NCI-H2227 (cell line): ENCODE data around the gene FBN1.

Experiments
- DNase-seq: peaks from one replicate; lab custom pipeline; 2025; ENCODE audit not compliant: unreplicated experiment; lab: John Stamatoyannopoulos, UW

The FBN1 gene

GRCh38 chr15:48645558-48646330 lies at the start of gene FBN1:
FBN1 (minus strand) TSS chr15:48645709; CDS start chr15:48644769, 940 bp downstream.
- peak; percentile 70 for DNase-seq

- no peak for DNase-seq
These were observed 48.0 kb upstream of the FBN1 start for GRCh38 chr15:48693484-48693883.

GRCh38 chr15:48688493-48688892 lies 43.0 kb upstream of the FBN1 start:
- no peak for DNase-seq

GRCh38 chr15:48683991-48684765 lies 38.7 kb upstream of the FBN1 start:
- no peak for DNase-seq

GRCh38 chr15:48682942-48683651 lies 37.6 kb upstream of the FBN1 start:
- no peak for DNase-seq

- DNase-seq, result no peak
These were observed 35.8 kb upstream of the FBN1 start for GRCh38 chr15:48681353-48681752.

- DNase-seq, result no peak
These were observed 35.3 kb upstream of the FBN1 start for GRCh38 chr15:48680841-48681240.

GRCh38 chr15:48679952-48680351 lies 34.4 kb upstream of the FBN1 start:
- no peak for DNase-seq

- DNase-seq, result no peak
These were observed 33.3 kb upstream of the FBN1 start for GRCh38 chr15:48678851-48679250.

GRCh38 chr15:48677821-48678220 lies 32.3 kb upstream of the FBN1 start:
- DNase-seq, result no peak

- no peak for DNase-seq
These were observed 29.9 kb upstream of the FBN1 start for GRCh38 chr15:48675436-48675835.

GRCh38 chr15:48674876-48675275 lies 29.4 kb upstream of the FBN1 start:
- no peak for DNase-seq

GRCh38 chr15:48672206-48672605 lies 26.7 kb upstream of the FBN1 start:
- no peak for DNase-seq

GRCh38 chr15:48671103-48672022 lies 25.9 kb upstream of the FBN1 start:
- no peak for DNase-seq

- no peak for DNase-seq
These were observed 22.2 kb upstream of the FBN1 start for GRCh38 chr15:48667701-48668100.

GRCh38 chr15:48664436-48664835 lies 18.9 kb upstream of the FBN1 start:
- DNase-seq, result no peak

GRCh38 chr15:48657950-48658591 lies 12.6 kb upstream of the FBN1 start:
- no peak for DNase-seq

- no peak for DNase-seq
These were observed 9.3 kb upstream of the FBN1 start for GRCh38 chr15:48654801-48655200.

- DNase-seq, result no peak
These were observed 8.6 kb upstream of the FBN1 start for GRCh38 chr15:48653913-48654670.
